Immature natural killer cell (primary cell): Measurements from ENCODE around the gene ZNF668. TPM values are rescaled to one million over a fixed set of nuclear protein-coding genes. Genes with fewer than 3 reads are reported as not detected.

Experiments
- DNase-seq, 3 donors: peaks; one replicate each; pipeline ENCODE4 v3.0.0; 2022; ENCODE audit warnings: mixed read lengths in 1 of 3
- H3K27ac Mint-ChIP-seq, 6 donors: one replicate each; pipeline ENCODE4 v1.8.0; 2020; ENCODE audit warnings: mixed read lengths in 6 of 6, mild to moderate bottlenecking in 5 of 6, inconsistent platforms in 4 of 6, moderate library complexity in 3 of 6
- H3K27me3 Mint-ChIP-seq, 3 donors: one replicate each; pipeline ENCODE4 v1.8.0; 2020 to 2021; ENCODE audit warnings: low read depth in 3 of 3, mild to moderate bottlenecking in 3 of 3, mixed read lengths in 3 of 3, moderate library complexity in 3 of 3, inconsistent platforms in 1 of 3
- H3K36me3 Mint-ChIP-seq, 3 donors: one replicate each; pipeline ENCODE4 v1.8.0; 2020; ENCODE audit warnings: mixed read lengths in 3 of 3, inconsistent platforms in 2 of 3, mild to moderate bottlenecking in 2 of 3
- H3K4me1 Mint-ChIP-seq, 2 donors: one replicate each; pipeline ENCODE4 v1.8.0; 2020; ENCODE audit warnings: inconsistent platforms in 2 of 2, mild to moderate bottlenecking in 2 of 2, mixed read lengths in 2 of 2, moderate library complexity in 1 of 2
- H3K4me3 Mint-ChIP-seq, 5 donors: one replicate each; pipeline ENCODE4 v1.8.0; 2020; ENCODE audit warnings: mild to moderate bottlenecking in 5 of 5, mixed read lengths in 5 of 5, inconsistent platforms in 3 of 5, moderate library complexity in 3 of 5
- H3K9me3 Mint-ChIP-seq, 6 donors: one replicate each; pipeline ENCODE4 v1.8.0; 2020; ENCODE audit warnings: mild to moderate bottlenecking in 6 of 6, mixed read lengths in 6 of 6, inconsistent platforms in 4 of 6, moderate library complexity in 3 of 6
- polyA plus RNA-seq, 3 donors: library from polyadenylated mRNA; unstranded; fragments of 300-500 nt; fragmentation: Illumina TruSeq; gene quantifications; one replicate each; pipeline ENCODE4 v1.2.3, GENCODE V29; 2021

ZNF668 gene
- 10 to 100 TPM in 2 of 3 donors, 1 to 10 TPM in 1; 6.8 to 17.2 (median 10.1) TPM for polyA plus RNA-seq

- H3K4me3 Mint-ChIP-seq, result peak within 1 kb of the TSS; percentile 94 to 96 (median 95)
Measured at GRCh38 chr16:31073970-31074813, at the start of gene ZNF668, which contains the start of gene ZNF646. TSS of gene ZNF668 (minus strand) at chr16:31074240. CDS start at chr16:31064459, 9,781 bp downstream. TSS of gene ZNF646 (plus strand) at chr16:31074422. CDS start at chr16:31076325, 1,903 bp downstream.

GRCh38 chr16:31120129-31120528 is 46.1 kb upstream of the ZNF668 start:
- no peak for DNase-seq
- H3K4me1 Mint-ChIP-seq, result peaks cover 12 to 16% of the 10 kb centered on the region in 2 donors
- H3K9me3 Mint-ChIP-seq, result no peaks in the 10 kb centered on the region
- peaks cover 2 to 7% (median 4%) of the 10 kb centered on the region in 3 donors for H3K27me3 Mint-ChIP-seq
- H3K27ac Mint-ChIP-seq, result no peak overlapping the region
- no peak overlapping the region for H3K4me3 Mint-ChIP-seq
- H3K36me3 Mint-ChIP-seq, result peaks cover 5 to 25% (median 12%) of the 10 kb centered on the region in 3 donors

More at GRCh38 chr16:31073970-31074813, at the start of gene ZNF668, which contains the start of gene ZNF646:
- DNase-seq, result peak; percentile 96 to 97 (median 97)
- H3K27ac Mint-ChIP-seq, result peak within 1 kb of the TSS; percentile 95 to 99 (median 97)
- H3K9me3 Mint-ChIP-seq, result no peaks in the 10 kb centered on the region
- H3K36me3 Mint-ChIP-seq, result peaks cover 0 to 8% (median 4%) of the 10 kb centered on the region in 3 donors
- H3K4me1 Mint-ChIP-seq, result peaks cover 45 to 50% of the 10 kb centered on the region in 2 donors
- peaks cover 4 to 20% (median 15%) of the 10 kb centered on the region in 3 donors for H3K27me3 Mint-ChIP-seq

- peaks cover 2 to 7% (median 4%) of the 10 kb centered on the region in 3 donors for H3K27me3 Mint-ChIP-seq
- DNase-seq, result no peak
Measured at GRCh38 chr16:31118223-31119155, 44.4 kb upstream of the ZNF668 start.

GRCh38 chr16:31117384-31118222 is 43.6 kb upstream of the ZNF668 start, which contains the start of gene KAT8:
TSS of gene KAT8 (plus strand) at chr16:31117664. CDS start at chr16:31117682, 18 bp downstream.
- Mint-ChIP-seq H3K36me3 (peaks cover 0 to 19% (median 12%) of the 10 kb centered on the region in 3 donors), H3K4me1 (peaks cover 12 to 18% of the 10 kb centered on the region in 2 donors), H3K27me3 (peaks cover 2 to 7% (median 4%) of the 10 kb centered on the region in 3 donors), H3K4me3 (peak within 1 kb of the TSS; percentile 78 to 95 (median 89)), H3K27ac (peak within 1 kb of the TSS; percentile 85 to 94 (median 90)), H3K9me3 (no peaks in the 10 kb centered on the region)
- DNase-seq, result peak; percentile 95 to 97 (median 97)

More at GRCh38 chr16:31118223-31119155, 44.4 kb upstream of the ZNF668 start:
- no peaks in the 10 kb centered on the region for H3K9me3 Mint-ChIP-seq
- peaks cover 0 to 19% (median 12%) of the 10 kb centered on the region in 3 donors for H3K36me3 Mint-ChIP-seq
- peak overlapping the region; percentile 85 to 94 (median 90) for H3K27ac Mint-ChIP-seq
- H3K4me3 Mint-ChIP-seq, result peak overlapping the region; percentile 78 to 95 (median 89)
- peaks cover 12 to 18% of the 10 kb centered on the region in 2 donors for H3K4me1 Mint-ChIP-seq

GRCh38 chr16:31114468-31114867 is 40.4 kb upstream of the ZNF668 start:
- H3K27me3 Mint-ChIP-seq, result peaks cover 2 to 6% (median 2%) of the 10 kb centered on the region in 3 donors
- peak overlapping the region in 1 of 6 donors; percentile 28 for H3K27ac Mint-ChIP-seq
- peaks cover 12 to 19% of the 10 kb centered on the region in 2 donors for H3K4me1 Mint-ChIP-seq
- H3K9me3 Mint-ChIP-seq, result no peaks in the 10 kb centered on the region
- H3K36me3 Mint-ChIP-seq, result peaks cover 0 to 8% (median 4%) of the 10 kb centered on the region in 3 donors
- peak overlapping the region in 1 of 5 donors; percentile 21 for H3K4me3 Mint-ChIP-seq
- no peak for DNase-seq

- DNase-seq, result no peak
- Mint-ChIP-seq H3K9me3 (no peaks in the 10 kb centered on the region), H3K4me1 (peaks cover 8 to 13% of the 10 kb centered on the region in 2 donors), H3K27me3 (peaks cover 2 to 6% (median 2%) of the 10 kb centered on the region in 3 donors), H3K36me3 (peaks cover 0 to 8% (median 4%) of the 10 kb centered on the region in 3 donors), H3K27ac (no peak overlapping the region), H3K4me3 (peak overlapping the region in 1 of 5 donors; percentile 9)
Measured at GRCh38 chr16:31113121-31114120, 39.4 kb upstream of the ZNF668 start.

- H3K27ac Mint-ChIP-seq, result no peak overlapping the region
- H3K4me3 Mint-ChIP-seq, result no peak overlapping the region
- DNase-seq, result no peak
- no peaks in the 10 kb centered on the region for H3K9me3 Mint-ChIP-seq
- peaks cover 0 to 3% (median 2%) of the 10 kb centered on the region in 3 donors for H3K27me3 Mint-ChIP-seq
- H3K4me1 Mint-ChIP-seq, result peaks cover 6 to 11% of the 10 kb centered on the region in 2 donors
- peaks cover 0 to 8% (median 4%) of the 10 kb centered on the region in 3 donors for H3K36me3 Mint-ChIP-seq
Measured at GRCh38 chr16:31112711-31113110, 38.7 kb upstream of the ZNF668 start.

- Mint-ChIP-seq H3K4me3 (no peak overlapping the region), H3K27me3 (no peaks in the 10 kb centered on the region), H3K4me1 (peaks cover 10 to 13% of the 10 kb centered on the region in 2 donors), H3K36me3 (peaks cover 0 to 8% (median 4%) of the 10 kb centered on the region in 3 donors), H3K9me3 (no peaks in the 10 kb centered on the region), H3K27ac (no peak overlapping the region)
- DNase-seq, result no peak
Measured at GRCh38 chr16:31111881-31112466, 37.9 kb upstream of the ZNF668 start.

GRCh38 chr16:31110106-31111034 is 36.3 kb upstream of the ZNF668 start:
- Mint-ChIP-seq H3K27me3 (peaks cover 0 to 3% (median 0%) of the 10 kb centered on the region in 3 donors), H3K4me1 (peaks cover 16 to 17% of the 10 kb centered on the region in 2 donors), H3K27ac (no peak overlapping the region), H3K36me3 (peaks cover 0 to 8% (median 4%) of the 10 kb centered on the region in 3 donors), H3K9me3 (no peaks in the 10 kb centered on the region), H3K4me3 (peak overlapping the region in 4 of 5 donors; percentile 21 to 42 (median 32))
- DNase-seq, result no peak

- Mint-ChIP-seq H3K36me3 (peaks cover 0 to 8% (median 4%) of the 10 kb centered on the region in 3 donors), H3K9me3 (no peaks in the 10 kb centered on the region), H3K4me3 (peak overlapping the region; percentile 76 to 81 (median 79)), H3K4me1 (peaks cover 16 to 17% of the 10 kb centered on the region in 2 donors), H3K27me3 (peaks cover 0 to 3% (median 0%) of the 10 kb centered on the region in 3 donors), H3K27ac (peak overlapping the region in 5 of 6 donors; percentile 23 to 73 (median 69))
- no peak for DNase-seq
Measured at GRCh38 chr16:31109622-31110021, 35.6 kb upstream of the ZNF668 start.
